GM18498 (cell line): ENCODE results near the gene INO80D.
"Not testable (repeated sequence)": the region's sequence is repeated elsewhere in the genome, so short reads cannot be mapped to it uniquely, and the experiment has no call there.

ENCODE experiments used
- ATAC-seq: cut with Tn5 transposase; IDR thresholded peaks from one replicate; pipeline ENCODE4 v1.9.1; 2021; ENCODE audit warnings: mild to moderate bottlenecking, moderate library complexity; ENCODE audit not compliant: unreplicated experiment

The INO80D gene

GRCh38 chr2:205982776-205983327, 103.1 kb downstream of the INO80D start:
- no peak for ATAC-seq

GRCh38 chr2:205978728-205979127, 107.2 kb downstream of the INO80D start:
- ATAC-seq: not testable (repeated sequence)

- not testable (repeated sequence) for ATAC-seq
Measured at GRCh38 chr2:205977699-205978098, 108.3 kb downstream of the INO80D start.

GRCh38 chr2:205976934-205977659, 108.9 kb downstream of the INO80D start:
- not testable (repeated sequence) for ATAC-seq

GRCh38 chr2:205976120-205976814, 109.7 kb downstream of the INO80D start:
- ATAC-seq: no peak

- ATAC-seq: peak; percentile 84
Measured at GRCh38 chr2:205975082-205975949, 110.7 kb downstream of the INO80D start.

- no peak for ATAC-seq
Measured at GRCh38 chr2:205972113-205972512, 113.9 kb downstream of the INO80D start.

GRCh38 chr2:205970348-205970747, 115.6 kb downstream of the INO80D start:
- no peak for ATAC-seq

- no peak for ATAC-seq
Measured at GRCh38 chr2:205969584-205969983, 116.4 kb downstream of the INO80D start.

- no peak for ATAC-seq
Measured at GRCh38 chr2:205967391-205968075, 118.4 kb downstream of the INO80D start.

- no peak for ATAC-seq
Measured at GRCh38 chr2:205965707-205966106, 120.3 kb downstream of the INO80D start.

- no peak for ATAC-seq
Measured at GRCh38 chr2:205964111-205964761, 121.7 kb downstream of the INO80D start.

- no peak for ATAC-seq
Measured at GRCh38 chr2:205959521-205959920, 126.5 kb downstream of the INO80D start.

GRCh38 chr2:205957452-205958154, 128.4 kb downstream of the INO80D start:
- ATAC-seq: no peak

GRCh38 chr2:205954707-205955106, 131.3 kb downstream of the INO80D start:
- no peak for ATAC-seq

- no peak for ATAC-seq
Measured at GRCh38 chr2:205952282-205952681, 133.7 kb downstream of the INO80D start.

GRCh38 chr2:205948883-205949282, 137.1 kb downstream of the INO80D start:
- no peak for ATAC-seq

- ATAC-seq: no peak
Measured at GRCh38 chr2:205948496-205948837, 137.5 kb downstream of the INO80D start.
